Gastrocnemius medialis (tissue), 4 donors: ENCODE measurements around the gene KIF16B.

Source experiments
- POLR2A ChIP-seq, 2 donors: fragments of 450-650 bp; IDR thresholded peaks; one replicate each; pipeline ENCODE4 v1.6.1; 2017; ENCODE audit warnings: antibody characterized with exemption in 2 of 2, mild to moderate bottlenecking in 2 of 2, moderate library complexity in 2 of 2
- TF ChIP-seq, protein P1 (sequence below), 5 experiments: fragments of 450-650 bp in 3 of 5; fragments of 200-600 bp in 2 of 5; sonication (generic) in 2 of 5; IDR thresholded peaks in 4 of 5; conservative IDR thresholded peaks in 1 of 5; 1 replicate in 4 of 5; 2 replicates in 1 of 5; pipeline ENCODE4 v1.5.1; 2016 to 2019; ENCODE audit warnings: antibody characterized with exemption in 5 of 5, mild to moderate bottlenecking in 3 of 5, moderate library complexity in 3 of 5

DNA sequence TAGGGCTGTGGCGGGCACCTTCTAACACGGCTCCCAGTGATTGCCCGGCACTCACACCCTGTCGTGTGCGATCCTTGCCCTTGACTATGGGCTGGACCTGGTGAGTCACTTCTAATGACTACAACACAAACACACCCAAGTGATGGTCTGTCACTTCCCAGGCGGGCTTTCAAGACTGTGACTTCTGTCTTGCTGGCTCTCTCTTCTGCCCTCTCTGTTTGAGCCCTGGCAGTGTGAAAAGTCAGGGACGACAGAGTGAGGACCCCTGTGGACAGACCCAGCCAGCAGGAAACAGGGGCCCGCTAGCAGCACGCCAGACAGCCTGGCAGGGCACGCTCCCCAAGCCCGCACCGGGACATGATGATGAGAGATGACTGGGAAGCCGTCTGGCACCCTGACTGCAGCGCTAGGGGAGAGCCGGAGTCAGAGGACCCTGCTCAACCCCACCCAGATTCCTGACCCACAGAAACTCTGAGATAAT lies 43.0 kb downstream of the KIF16B start:
- TF ChIP-seq POLR2A (IDR thresholded peaks at IDR 0.05) = no peak
- TF ChIP-seq, protein P1, sequence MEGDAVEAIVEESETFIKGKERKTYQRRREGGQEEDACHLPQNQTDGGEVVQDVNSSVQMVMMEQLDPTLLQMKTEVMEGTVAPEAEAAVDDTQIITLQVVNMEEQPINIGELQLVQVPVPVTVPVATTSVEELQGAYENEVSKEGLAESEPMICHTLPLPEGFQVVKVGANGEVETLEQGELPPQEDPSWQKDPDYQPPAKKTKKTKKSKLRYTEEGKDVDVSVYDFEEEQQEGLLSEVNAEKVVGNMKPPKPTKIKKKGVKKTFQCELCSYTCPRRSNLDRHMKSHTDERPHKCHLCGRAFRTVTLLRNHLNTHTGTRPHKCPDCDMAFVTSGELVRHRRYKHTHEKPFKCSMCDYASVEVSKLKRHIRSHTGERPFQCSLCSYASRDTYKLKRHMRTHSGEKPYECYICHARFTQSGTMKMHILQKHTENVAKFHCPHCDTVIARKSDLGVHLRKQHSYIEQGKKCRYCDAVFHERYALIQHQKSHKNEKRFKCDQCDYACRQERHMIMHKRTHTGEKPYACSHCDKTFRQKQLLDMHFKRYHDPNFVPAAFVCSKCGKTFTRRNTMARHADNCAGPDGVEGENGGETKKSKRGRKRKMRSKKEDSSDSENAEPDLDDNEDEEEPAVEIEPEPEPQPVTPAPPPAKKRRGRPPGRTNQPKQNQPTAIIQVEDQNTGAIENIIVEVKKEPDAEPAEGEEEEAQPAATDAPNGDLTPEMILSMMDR (IDR thresholded peaks at IDR 0.05 in 4 of 5, conservative IDR thresholded peaks at IDR 0.05 in 1 of 5) = no peak
